Calu3 (cell line): Measurements from ENCODE around the gene CBFB. TPM values are rescaled to one million over a fixed set of nuclear protein-coding genes. Genes with fewer than 3 reads are reported as not detected.
A peak's percentile ranks its signal among the peaks of the same experiment; 100 is the strongest.

Source experiments
- BruUV-seq: library from RNA; stranded (reverse); fragments of 400-500 nt; replicated peaks from 2 replicates; lab custom pipeline; 2021; lab: Mats Ljungman, UMichigan
- CTCF ChIA-PET: fragments of 300-600 bp; sonication (Branson Sonifier 250); formaldehyde crosslinking; loops from one replicate; lab custom pipeline; 2022; ENCODE audit warnings: antibody characterized with exemption; lab: Charles Lee
- DNase-seq: peaks from one replicate; pipeline ENCODE4 v3.0.0; 2022
- H3K27ac Mint-ChIP-seq: one replicate; pipeline ENCODE4 v1.8.0; 2022; ENCODE audit warnings: mixed read lengths; ENCODE audit not compliant: unreplicated experiment
- H3K27me3 Mint-ChIP-seq: one replicate; pipeline ENCODE4 v1.8.0; 2022; ENCODE audit warnings: mixed read lengths; ENCODE audit not compliant: unreplicated experiment
- H3K36me3 Mint-ChIP-seq: one replicate; pipeline ENCODE4 v1.8.0; 2022; ENCODE audit warnings: mild to moderate bottlenecking, moderate library complexity, mixed read lengths; ENCODE audit not compliant: insufficient read depth, unreplicated experiment
- H3K4me1 Mint-ChIP-seq: one replicate; pipeline ENCODE4 v1.8.0; 2022; ENCODE audit warnings: mild to moderate bottlenecking, low read depth, mixed read lengths; ENCODE audit not compliant: unreplicated experiment
- H3K4me3 Mint-ChIP-seq: one replicate; pipeline ENCODE4 v1.8.0; 2022; ENCODE audit warnings: mild to moderate bottlenecking, low read depth, moderate library complexity, mixed read lengths; ENCODE audit not compliant: unreplicated experiment
- H3K9me3 Mint-ChIP-seq: one replicate; pipeline ENCODE4 v1.8.0; 2022; ENCODE audit warnings: low read depth, mixed read lengths; ENCODE audit not compliant: unreplicated experiment
- intact Hi-C: fragments of 100-400 bp; cut with micrococcal nuclease; formaldehyde crosslinking; loops from one replicate; pipeline ENCODE4 v1.10.0; 2022; ENCODE audit not compliant: unreplicated experiment
- total RNA-seq: library from RNA; stranded (reverse); gene quantifications from 2 replicates; pipeline ENCODE4 v1.2.3, GENCODE V29; 2022
- TF ChIP-seq, protein P1 (sequence below): fragments of 200-600 bp; IDR thresholded peaks from one replicate; pipeline ENCODE4 v1.8.0; 2022; ENCODE audit warnings: antibody characterized with exemption; ENCODE audit not compliant: unreplicated experiment

CBFB gene
- total RNA-seq, 1 experiment from 2014 or later = 116 TPM

DNA sequence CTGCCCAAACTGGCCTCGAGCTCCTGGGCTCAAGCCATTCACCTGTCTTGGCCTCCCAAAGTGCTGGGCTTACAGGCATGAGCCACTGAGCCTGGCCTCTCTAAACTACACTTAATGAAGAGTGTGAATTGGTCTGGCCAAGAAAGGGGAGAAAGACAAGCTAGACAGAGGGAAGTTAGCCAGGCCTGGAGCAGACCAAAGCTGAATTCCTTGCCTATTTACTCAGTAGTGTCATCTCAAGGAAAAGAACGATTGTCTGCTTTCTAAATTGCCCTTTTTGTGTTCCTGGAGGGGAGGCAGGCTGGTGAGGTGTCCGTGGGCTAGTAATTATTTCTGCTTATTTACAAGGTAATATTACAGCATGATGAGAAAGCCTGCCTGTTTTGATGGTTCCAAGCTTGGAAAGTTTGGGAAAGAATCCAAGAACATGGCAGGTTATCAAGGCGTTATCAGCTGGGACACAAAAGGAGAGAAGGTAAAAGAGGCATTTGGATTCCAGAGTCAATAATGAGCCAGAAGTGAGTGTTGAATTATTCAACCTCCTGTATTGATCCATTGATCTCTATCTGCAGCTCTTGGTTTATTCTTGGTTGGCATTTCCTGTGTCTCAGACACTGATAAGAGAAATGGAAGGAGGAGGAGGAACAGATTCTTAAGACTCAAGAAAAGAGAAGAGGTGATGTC lies 6.3 kb upstream of the CBFB start:
- no peaks in the 10 kb centered on the region for H3K36me3 Mint-ChIP-seq
- no peaks in the 10 kb centered on the region for H3K9me3 Mint-ChIP-seq
- H3K4me3 Mint-ChIP-seq = no peak overlapping the region
- H3K27me3 Mint-ChIP-seq = no peaks in the 10 kb centered on the region
- TF ChIP-seq, protein P1, sequence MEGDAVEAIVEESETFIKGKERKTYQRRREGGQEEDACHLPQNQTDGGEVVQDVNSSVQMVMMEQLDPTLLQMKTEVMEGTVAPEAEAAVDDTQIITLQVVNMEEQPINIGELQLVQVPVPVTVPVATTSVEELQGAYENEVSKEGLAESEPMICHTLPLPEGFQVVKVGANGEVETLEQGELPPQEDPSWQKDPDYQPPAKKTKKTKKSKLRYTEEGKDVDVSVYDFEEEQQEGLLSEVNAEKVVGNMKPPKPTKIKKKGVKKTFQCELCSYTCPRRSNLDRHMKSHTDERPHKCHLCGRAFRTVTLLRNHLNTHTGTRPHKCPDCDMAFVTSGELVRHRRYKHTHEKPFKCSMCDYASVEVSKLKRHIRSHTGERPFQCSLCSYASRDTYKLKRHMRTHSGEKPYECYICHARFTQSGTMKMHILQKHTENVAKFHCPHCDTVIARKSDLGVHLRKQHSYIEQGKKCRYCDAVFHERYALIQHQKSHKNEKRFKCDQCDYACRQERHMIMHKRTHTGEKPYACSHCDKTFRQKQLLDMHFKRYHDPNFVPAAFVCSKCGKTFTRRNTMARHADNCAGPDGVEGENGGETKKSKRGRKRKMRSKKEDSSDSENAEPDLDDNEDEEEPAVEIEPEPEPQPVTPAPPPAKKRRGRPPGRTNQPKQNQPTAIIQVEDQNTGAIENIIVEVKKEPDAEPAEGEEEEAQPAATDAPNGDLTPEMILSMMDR = no peak
- intact Hi-C loops = no loop called here
- peak overlapping the region; percentile 24 for H3K27ac Mint-ChIP-seq
- no peak for DNase-seq
- BruUV-seq = no TSS peak
- H3K4me1 Mint-ChIP-seq = peaks cover 40% of the 10 kb centered on the region
- CTCF ChIA-PET = interaction anchor here (0.7 to 1.5 kb wide), 6 partner anchors 9 to 542 kb away, joined by 3 to 6 read pairs (median 5); no protein-coding TSS in a partner anchor

DNA sequence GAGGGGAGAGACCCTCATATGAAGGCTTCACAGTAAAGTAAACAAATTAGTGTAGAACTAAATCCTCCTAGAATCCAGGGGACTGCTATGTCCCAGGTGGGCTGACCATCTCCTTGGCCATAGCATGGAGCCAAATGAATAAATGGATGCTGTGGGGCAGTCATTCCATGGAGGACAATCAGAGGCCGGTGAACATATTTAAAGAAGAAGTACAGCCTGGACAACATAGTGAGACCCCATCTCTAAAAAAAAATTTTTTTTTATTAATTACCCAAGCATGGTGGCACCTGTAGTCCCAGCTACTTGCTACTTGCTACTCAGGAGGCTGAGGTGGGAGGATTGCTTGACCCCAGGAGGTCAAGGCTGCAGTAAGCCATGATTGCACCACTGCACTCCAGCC lies 5.3 kb upstream of the CBFB start:
- Mint-ChIP-seq H3K27ac (no peak overlapping the region), H3K36me3 (peaks cover 5% of the 10 kb centered on the region), H3K9me3 (no peaks in the 10 kb centered on the region), H3K4me3 (no peak overlapping the region), H3K27me3 (no peaks in the 10 kb centered on the region), H3K4me1 (peaks cover 40% of the 10 kb centered on the region)
- intact Hi-C loops = no loop called here
- CTCF ChIA-PET = no interaction called here
- TF ChIP-seq, protein P1 = no peak
- BruUV-seq = no TSS peak
- DNase-seq = no peak

DNA sequence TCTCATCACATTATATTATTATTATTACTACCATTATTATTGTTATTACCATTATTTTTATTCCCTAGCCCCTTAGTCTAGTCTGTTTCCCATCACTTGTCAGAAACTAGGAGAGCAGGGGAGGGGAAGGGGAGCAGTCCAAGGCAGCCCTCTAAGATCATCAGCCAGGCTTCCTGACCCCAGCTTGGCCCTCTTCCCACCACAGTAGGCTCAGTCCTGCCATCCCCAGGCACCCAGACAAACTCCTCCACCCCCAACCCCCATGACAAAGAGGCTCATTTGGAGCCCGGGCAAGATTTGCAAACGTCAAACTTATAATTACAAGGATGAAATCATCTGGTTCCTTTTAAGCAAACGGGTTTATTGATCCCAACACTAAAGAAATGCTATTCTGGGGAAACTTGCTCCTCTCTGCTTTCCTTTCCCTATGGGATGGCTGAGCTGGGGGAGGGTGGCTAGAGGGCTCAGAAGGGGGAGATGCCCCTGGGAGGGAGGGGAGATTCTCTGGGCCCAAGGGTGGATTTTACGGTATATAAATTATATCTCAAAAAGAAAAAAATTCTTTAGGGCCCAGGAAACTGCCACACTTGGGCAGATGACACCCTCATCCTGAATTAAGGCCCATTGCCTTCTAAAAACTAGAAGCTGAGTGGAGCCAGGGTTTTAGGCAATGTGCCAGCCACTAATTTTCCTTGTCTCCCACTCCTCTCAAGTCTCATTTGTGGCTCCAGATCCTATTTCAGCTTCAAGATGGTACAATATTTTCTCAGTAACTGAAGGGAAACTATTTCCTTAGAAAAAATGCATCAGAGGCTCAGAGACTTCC lies 4.4 kb upstream of the CBFB start:
- Mint-ChIP-seq H3K27me3 (no peaks in the 10 kb centered on the region), H3K4me1 (peaks cover 40% of the 10 kb centered on the region), H3K27ac (no peak overlapping the region), H3K4me3 (no peak overlapping the region), H3K36me3 (peaks cover 14% of the 10 kb centered on the region), H3K9me3 (no peaks in the 10 kb centered on the region)
- TF ChIP-seq, protein P1 = no peak
- CTCF ChIA-PET = no interaction called here
- BruUV-seq = no TSS peak
- intact Hi-C loops = no loop called here
- no peak for DNase-seq

DNA sequence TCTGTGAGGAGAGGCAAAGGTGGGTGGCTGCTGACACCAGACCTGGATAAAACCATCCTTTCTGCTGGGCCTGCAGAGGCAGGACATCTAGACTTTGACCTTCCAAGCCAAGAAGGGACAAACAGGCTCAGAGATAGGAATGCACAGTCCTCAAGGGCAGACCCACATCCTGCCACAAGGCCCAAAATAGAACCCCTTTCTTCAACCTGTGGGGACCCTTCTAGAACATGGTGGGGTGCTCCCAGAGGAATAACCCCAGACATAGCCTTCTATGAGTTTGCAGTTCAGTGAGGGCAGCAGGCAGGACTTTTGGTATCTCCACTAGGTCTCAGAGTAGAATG lies 3.8 kb upstream of the CBFB start:
- CTCF ChIA-PET = no interaction called here
- no peaks in the 10 kb centered on the region for H3K27me3 Mint-ChIP-seq
- H3K36me3 Mint-ChIP-seq = peaks cover 20% of the 10 kb centered on the region
- BruUV-seq = no TSS peak
- intact Hi-C loops = no loop called here
- H3K9me3 Mint-ChIP-seq = no peaks in the 10 kb centered on the region
- no peak overlapping the region for H3K27ac Mint-ChIP-seq
- H3K4me3 Mint-ChIP-seq = no peak overlapping the region
- peaks cover 40% of the 10 kb centered on the region for H3K4me1 Mint-ChIP-seq
- DNase-seq = no peak
- TF ChIP-seq, protein P1 = no peak
